ENCODE data around the gene TUBA1C. TPM values are rescaled to one million over a fixed set of nuclear protein-coding genes. Genes with fewer than 3 reads are reported as not detected.

Gene TUBA1C
- total and polyA plus RNA-seq, 2 of the 8 experiments (the other 6 are each of a cell fraction or from before 2014, with no cell fraction given): 504 to 3,101 TPM

DNA sequence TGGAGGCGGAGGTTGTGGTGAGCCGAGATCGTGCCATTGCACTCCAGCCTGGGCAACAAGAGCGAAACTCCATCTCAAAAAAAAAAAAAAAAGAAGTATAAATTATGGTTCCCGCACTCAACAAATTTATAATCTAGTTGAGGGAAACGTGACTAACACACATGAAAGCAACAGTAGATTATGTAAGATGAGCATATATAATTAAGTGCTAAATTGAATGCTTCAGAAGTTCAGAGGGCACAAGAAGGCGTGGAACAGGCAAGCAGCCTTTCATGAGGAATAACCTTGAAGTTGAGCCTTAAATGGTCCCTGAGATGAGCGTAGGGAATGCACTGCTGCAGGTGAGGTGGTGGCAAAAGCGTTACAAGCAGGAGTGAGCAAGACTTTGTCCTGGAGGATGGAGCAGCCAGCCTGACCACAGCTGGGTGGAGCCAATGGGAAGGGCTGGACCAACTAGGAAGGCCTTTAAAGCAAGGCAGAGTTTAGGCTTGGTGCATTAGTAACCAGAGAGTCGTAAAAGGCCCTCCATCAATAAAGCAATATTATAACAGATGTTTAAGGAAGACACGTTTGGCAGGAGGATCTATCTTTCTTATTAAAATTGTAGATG lies 45.4 kb upstream of the TUBA1C start:
- DNase-seq (ENCODE audit: low read depth in 1 of 2, low spot score in 2 of 2) (no peak), FAIRE-seq (no peak)
- Histone ChIP-seq H4K8ac (ENCODE audit: extremely low read depth, insufficient read depth, low read length) (no peak overlapping the region), H2AK5ac (ENCODE audit: low read depth, low read length) (no peak overlapping the region), H3K4ac (replicated peaks; ENCODE audit: insufficient read length, low read depth, low read length) (no peak overlapping the region), H3K79me2 (ENCODE audit: control insufficient read depth in 1 of 2, insufficient read depth in 2 of 2, low read length in 2 of 2) (no peaks in the 10 kb centered on the region), H3K18ac (ENCODE audit: extremely low read depth, low read length) (no peak overlapping the region), H2BK5ac (ENCODE audit: low read depth, low read length) (no peak overlapping the region), H3K4me1 (replicated peaks in 1 of 4; ENCODE audit: control insufficient read depth in 3 of 4, insufficient read depth in 4 of 4, low read length in 3 of 4) (peaks cover 0 to 6% (median 4%) of the 10 kb centered on the region in 4 experiments; a peak in 4 of 7 replicates), H3K23me2 (ENCODE audit: low read depth, low read length) (no peaks in the 10 kb centered on the region), H2BK15ac (ENCODE audit: low read length) (no peak overlapping the region), H3K56ac (replicated peaks; ENCODE audit: insufficient read length, low read depth, low read length) (no peak overlapping the region), H2AFZ (ENCODE audit: low read length) (peak overlapping the region; percentile 59; the same call in 1 of the 2 replicates), H4K91ac (replicated peaks; ENCODE audit: insufficient read length, low read length) (no peak overlapping the region), H2BK20ac (ENCODE audit: low read length) (no peak overlapping the region), H3K4me2 (ENCODE audit: insufficient read depth in 1 of 2, low read depth in 2 of 2, low read length in 2 of 2) (no peak overlapping the region), H3K79me1 (ENCODE audit: low read depth, low read length) (no peaks in the 10 kb centered on the region), H3K9me3 (ENCODE audit: insufficient read depth in 2 of 2, low read depth in 1 of 2, low read length in 1 of 2) (no peaks in the 10 kb centered on the region), H3K4me3 (ENCODE audit: extremely low read depth in 1 of 4, insufficient read depth in 2 of 4, low read depth in 3 of 4, low read length in 4 of 4) (no peak overlapping the region), H3K23ac (ENCODE audit: insufficient read length) (no peak overlapping the region), H2BK120ac (replicated peaks; ENCODE audit: low read depth, low read length) (no peak overlapping the region), H3K36me3 (ENCODE audit: control insufficient read depth in 2 of 4, insufficient read depth in 4 of 4, low read length in 3 of 4) (no peaks in the 10 kb centered on the region), H4K5ac (ENCODE audit: insufficient read length, low read depth, low read length) (no peak overlapping the region), H3K27ac (ENCODE audit: low read depth, low read length) (no peak overlapping the region), H3K9ac (replicated peaks in 1 of 4; ENCODE audit: extremely low read depth in 1 of 4, low read depth in 3 of 4, low read length in 3 of 4) (no peak overlapping the region), H3K14ac (ENCODE audit: insufficient read length) (no peak overlapping the region), H4K20me1 (replicated peaks in 1 of 2; ENCODE audit: control insufficient read depth in 1 of 2, insufficient read depth in 2 of 2, low read length in 2 of 2) (no peaks in the 10 kb centered on the region), H3K27me3 (replicated peaks in 1 of 4; ENCODE audit: control insufficient read depth in 3 of 4, extremely low read depth in 1 of 4, insufficient read depth in 3 of 4, low read length in 3 of 4) (no peaks in the 10 kb centered on the region), H2BK12ac (ENCODE audit: low read depth, low read length) (no peak overlapping the region)
- WGBS, 2 experiments (ENCODE audit: extremely low coverage in 1 of 2, insufficient coverage in 1 of 2, insufficient read length in 1 of 2, insufficient replicate concordance in 2 of 2, low coverage in 1 of 2, low lambda C conversion rate in 2 of 2, missing lambda C conversion rate in 1 of 2): 89% methylated on average over 11 of the region's 11 CpGs; no CpG with 5 or more reads in 1 of the 2 experiments
- TF ChIP-seq PHF8 (conservative IDR thresholded peaks at IDR 0.05; ENCODE audit: low read depth, low read length): no peak
- ChIA-PET POLR2A (ENCODE audit: partially characterized antibody) (no interaction called here), CTCF (ENCODE audit: partially characterized antibody) (interaction anchor here (1.3 to 3.4 kb wide), 2 partner anchors 120 to 131 kb away, joined by 3 to 9 read pairs; no protein-coding TSS in a partner anchor)

All from H1 (cell line).